ENCODE measurements around the gene LTBP2. TPM values are rescaled to one million over a fixed set of nuclear protein-coding genes. Genes with fewer than 3 reads are reported as not detected.

Gene LTBP2
- total RNA-seq, 1 donor from 2014 or later: 39.5 TPM

DNA sequence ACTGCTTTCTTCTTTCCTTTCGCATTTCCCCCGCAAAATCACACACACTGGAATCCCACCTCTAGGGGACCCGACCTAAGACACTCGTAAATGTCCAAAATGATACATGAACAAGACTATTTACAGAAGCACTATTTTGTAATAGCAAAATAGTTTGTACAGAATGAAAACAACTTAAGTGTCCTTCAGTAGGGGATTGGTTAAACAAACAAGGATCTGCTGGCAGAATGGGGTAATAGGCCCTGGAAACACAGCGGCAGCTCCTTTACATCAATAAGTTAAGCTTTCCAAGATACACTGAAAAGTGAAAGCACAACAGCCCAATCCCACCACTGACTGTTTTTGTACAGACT, 48.8 kb downstream of the LTBP2 start:
- H3K36me3 ChIP-seq: no peaks in the 10 kb centered on the region
- TF ChIP-seq, protein P1, sequence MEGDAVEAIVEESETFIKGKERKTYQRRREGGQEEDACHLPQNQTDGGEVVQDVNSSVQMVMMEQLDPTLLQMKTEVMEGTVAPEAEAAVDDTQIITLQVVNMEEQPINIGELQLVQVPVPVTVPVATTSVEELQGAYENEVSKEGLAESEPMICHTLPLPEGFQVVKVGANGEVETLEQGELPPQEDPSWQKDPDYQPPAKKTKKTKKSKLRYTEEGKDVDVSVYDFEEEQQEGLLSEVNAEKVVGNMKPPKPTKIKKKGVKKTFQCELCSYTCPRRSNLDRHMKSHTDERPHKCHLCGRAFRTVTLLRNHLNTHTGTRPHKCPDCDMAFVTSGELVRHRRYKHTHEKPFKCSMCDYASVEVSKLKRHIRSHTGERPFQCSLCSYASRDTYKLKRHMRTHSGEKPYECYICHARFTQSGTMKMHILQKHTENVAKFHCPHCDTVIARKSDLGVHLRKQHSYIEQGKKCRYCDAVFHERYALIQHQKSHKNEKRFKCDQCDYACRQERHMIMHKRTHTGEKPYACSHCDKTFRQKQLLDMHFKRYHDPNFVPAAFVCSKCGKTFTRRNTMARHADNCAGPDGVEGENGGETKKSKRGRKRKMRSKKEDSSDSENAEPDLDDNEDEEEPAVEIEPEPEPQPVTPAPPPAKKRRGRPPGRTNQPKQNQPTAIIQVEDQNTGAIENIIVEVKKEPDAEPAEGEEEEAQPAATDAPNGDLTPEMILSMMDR (IDR thresholded peaks at IDR 0.05): no peak
- intact Hi-C loops (cut with DNase I): no loop called here
- no peaks in the 10 kb centered on the region for H3K9me3 ChIP-seq
- ATAC-seq: peak; percentile 74 to 84
- peak overlapping the region; percentile 66 for H3K27ac ChIP-seq
- peaks cover 29% of the 10 kb centered on the region for H3K4me1 ChIP-seq
- DNase-seq: no peak
- no peaks in the 10 kb centered on the region for H3K27me3 ChIP-seq (ENCODE audit: low read depth)
- H3K4me3 ChIP-seq: peak overlapping the region; percentile 0

GRCh38 chr14:74562515-74563232, 49.4 kb downstream of the LTBP2 start:
- TF ChIP-seq, protein P1 (IDR thresholded peaks at IDR 0.05): no peak
- intact Hi-C loops (cut with DNase I): no loop called here
- Histone ChIP-seq H3K9me3 (no peaks in the 10 kb centered on the region), H3K27ac (peak overlapping the region; percentile 66), H3K4me3 (peak overlapping the region; percentile 0), H3K27me3 (ENCODE audit: low read depth) (no peaks in the 10 kb centered on the region), H3K4me1 (peaks cover 23% of the 10 kb centered on the region), H3K36me3 (no peaks in the 10 kb centered on the region)
- peak; percentile 74 to 81 for ATAC-seq
- DNase-seq: no peak

DNA sequence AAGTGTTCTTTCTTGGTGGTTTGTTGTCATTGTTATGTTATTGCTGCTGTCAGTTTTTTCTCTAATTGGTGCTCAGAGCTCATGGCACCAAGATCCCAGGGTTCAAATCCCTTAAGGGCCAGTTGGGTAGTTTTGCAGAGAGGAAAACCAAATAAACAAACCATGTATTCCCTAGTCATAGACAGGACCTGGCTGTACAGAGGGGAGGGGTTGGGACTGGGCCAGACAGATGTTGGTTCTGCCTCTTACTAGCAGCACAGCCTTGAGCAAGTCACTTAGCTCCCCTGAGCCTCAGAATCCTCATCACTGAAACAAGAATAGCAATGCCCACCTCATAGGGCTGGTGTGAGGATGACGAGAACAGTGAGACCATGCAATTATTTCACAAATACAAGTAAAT, 53.4 kb downstream of the LTBP2 start:
- H3K27me3 ChIP-seq (ENCODE audit: low read depth): no peaks in the 10 kb centered on the region
- TF ChIP-seq, protein P1 (IDR thresholded peaks at IDR 0.05): no peak
- H3K4me3 ChIP-seq: no peak overlapping the region
- no peak overlapping the region for H3K27ac ChIP-seq
- H3K4me1 ChIP-seq: peaks cover 7% of the 10 kb centered on the region
- no peaks in the 10 kb centered on the region for H3K9me3 ChIP-seq
- intact Hi-C loops (cut with DNase I): no loop called here
- no peaks in the 10 kb centered on the region for H3K36me3 ChIP-seq
- DNase-seq: no peak
- ATAC-seq: no peak

DNA sequence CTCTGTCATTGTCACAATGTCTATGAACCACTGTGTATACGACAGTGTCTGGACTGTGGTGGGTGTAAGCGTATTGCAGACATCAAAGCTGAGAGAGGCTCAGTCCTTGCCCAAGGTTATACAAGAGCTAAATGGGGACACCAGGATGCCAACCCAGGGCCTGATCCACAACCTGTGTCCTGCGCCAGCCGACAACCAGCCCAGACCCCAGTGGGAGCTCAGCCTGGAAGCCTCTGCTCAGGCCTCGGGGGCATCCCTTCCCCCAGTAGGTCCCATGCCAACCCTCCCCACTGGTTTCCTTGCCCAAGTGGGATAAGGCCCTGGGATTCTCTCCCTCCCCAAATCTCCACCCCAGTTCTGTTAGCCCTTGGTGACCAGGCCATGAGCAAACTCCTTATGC, 54.3 kb downstream of the LTBP2 start:
- Histone ChIP-seq H3K36me3 (no peaks in the 10 kb centered on the region), H3K4me1 (peaks cover 11% of the 10 kb centered on the region), H3K27me3 (ENCODE audit: low read depth) (no peaks in the 10 kb centered on the region), H3K4me3 (no peak overlapping the region), H3K9me3 (no peaks in the 10 kb centered on the region), H3K27ac (no peak overlapping the region)
- TF ChIP-seq, protein P1 (IDR thresholded peaks at IDR 0.05): no peak
- DNase-seq (no peak), ATAC-seq (peak in 1 of 2 donors; percentile 7)
- intact Hi-C loops (cut with DNase I): no loop called here

GRCh38 chr14:74555476-74556050, 56.5 kb downstream of the LTBP2 start:
- TF ChIP-seq, protein P1 (IDR thresholded peaks at IDR 0.05): no peak
- no peaks in the 10 kb centered on the region for H3K9me3 ChIP-seq
- intact Hi-C loops (cut with DNase I): no loop called here
- ATAC-seq (no peak), DNase-seq (no peak)
- no peaks in the 10 kb centered on the region for H3K36me3 ChIP-seq
- no peak overlapping the region for H3K4me3 ChIP-seq
- peaks cover 27% of the 10 kb centered on the region for H3K4me1 ChIP-seq
- no peak overlapping the region for H3K27ac ChIP-seq
- no peaks in the 10 kb centered on the region for H3K27me3 ChIP-seq (ENCODE audit: low read depth)

Data from lower lobe of right lung (tissue), 2 donors.